HG02884 (cell line): ENCODE measurements around the gene ZNF783.
"Not testable (repeated sequence)": the region's sequence is repeated elsewhere in the genome, so short reads cannot be mapped to it uniquely, and the experiment has no call there.

ENCODE experiments used
- ATAC-seq: cut with Tn5 transposase; IDR thresholded peaks from one replicate; pipeline ENCODE4 v1.9.1; 2021; ENCODE audit warnings: mild to moderate bottlenecking, moderate library complexity; ENCODE audit not compliant: unreplicated experiment

Gene ZNF783

DNA sequence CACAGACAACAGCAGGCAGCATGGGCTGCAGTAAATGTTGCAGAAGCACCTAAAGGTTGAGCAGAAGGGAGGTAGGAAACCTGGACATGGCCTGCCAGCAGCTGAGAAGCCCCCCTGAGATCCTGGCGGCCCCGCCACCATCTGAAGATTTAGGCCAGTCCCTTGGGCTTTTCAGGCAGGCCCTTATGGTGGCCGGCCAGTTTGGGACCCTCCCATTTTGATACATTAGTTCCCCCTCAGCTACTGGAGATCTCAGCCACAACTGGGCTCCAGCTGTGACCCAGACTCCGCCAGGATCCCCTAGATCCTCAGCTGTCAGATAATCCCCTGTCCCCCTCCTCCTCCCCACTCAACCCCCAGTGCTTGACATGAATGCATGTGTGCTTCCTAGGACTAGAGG lies 34.4 kb downstream of the ZNF783 start:
- ATAC-seq = no peak

DNA sequence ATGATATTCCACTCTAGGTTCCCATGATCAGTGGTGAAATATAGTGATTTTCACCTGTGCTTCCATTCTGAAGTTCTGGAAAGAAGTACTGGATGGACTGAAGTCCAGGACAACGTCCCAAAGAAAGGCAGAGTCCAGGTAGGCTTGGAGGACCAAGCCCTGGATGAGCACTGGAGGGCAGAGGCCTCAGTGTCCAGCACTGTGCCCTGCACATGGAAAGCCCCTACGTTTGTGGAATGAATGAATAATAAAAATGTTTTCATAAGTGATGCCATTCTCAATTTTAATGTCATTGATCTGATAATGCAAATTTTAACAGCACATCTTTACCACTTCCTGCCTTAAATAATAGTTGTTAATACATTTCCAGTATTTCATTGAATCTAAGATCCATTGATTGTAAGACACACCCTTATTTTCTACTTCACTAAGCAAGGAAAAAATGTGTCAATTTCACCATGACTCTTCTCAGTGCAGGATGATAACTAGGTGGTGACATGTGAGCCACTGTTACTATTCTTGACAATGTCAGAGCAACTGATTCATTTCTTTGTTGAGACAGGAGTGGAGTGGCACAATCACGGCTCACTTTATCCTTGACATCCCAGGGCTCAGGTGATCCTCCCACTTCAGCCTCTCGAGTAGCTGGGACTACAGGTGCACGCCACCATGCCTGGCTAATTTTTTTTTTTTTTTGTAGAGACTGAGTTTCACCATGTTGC lies 35.2 kb downstream of the ZNF783 start:
- ATAC-seq = no peak

DNA sequence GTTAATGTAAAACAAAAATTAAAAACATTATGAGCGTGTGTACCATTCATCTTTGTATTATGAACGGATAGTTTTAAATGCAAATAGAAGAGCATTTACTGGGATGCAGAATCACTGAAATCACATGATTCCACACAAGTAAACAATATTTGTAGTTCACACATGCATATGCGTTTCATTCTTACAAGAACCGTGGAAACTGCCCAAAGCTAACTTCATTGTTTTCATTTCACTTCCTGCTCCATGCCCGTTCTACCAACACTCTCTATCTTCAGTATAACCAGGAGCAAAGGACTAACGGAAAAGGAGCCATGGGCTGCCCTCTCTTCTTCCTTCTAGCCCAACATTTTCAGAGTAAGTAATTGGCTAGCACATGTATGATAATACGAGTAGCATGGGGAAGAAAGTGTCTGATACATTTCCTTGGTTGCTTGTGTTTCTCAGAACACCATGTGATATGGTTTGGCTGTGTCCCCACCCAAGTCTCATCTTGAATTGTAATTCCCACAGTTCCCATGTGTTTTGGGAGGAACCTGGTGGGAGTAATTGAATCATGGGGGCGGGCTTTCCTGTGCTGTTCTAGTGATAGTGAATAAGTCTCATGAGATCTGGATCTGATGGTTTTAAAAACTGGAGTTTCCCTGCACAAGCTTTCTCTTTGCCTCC lies 38.8 kb downstream of the ZNF783 start:
- ATAC-seq = no peak

DNA sequence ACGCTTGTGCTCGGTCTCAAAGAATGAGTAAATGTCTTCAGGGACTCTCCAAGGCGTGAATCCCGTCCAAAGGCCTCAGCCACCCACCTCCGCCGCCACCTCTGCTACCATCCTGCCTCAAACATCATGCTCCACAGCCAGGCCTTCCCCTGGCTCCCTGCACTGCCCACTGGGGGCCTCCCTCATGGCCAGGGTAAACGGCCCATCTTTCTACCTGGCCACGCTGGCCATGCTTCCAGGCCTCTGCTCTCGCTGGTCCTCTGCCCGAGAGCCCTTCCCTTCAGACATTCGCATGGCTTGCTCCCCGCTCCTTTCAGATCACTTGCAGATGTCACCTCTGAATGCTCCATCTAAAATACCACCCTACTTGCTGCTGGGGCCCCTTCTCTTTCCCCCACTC lies 40.2 kb downstream of the ZNF783 start:
- ATAC-seq = no peak

DNA sequence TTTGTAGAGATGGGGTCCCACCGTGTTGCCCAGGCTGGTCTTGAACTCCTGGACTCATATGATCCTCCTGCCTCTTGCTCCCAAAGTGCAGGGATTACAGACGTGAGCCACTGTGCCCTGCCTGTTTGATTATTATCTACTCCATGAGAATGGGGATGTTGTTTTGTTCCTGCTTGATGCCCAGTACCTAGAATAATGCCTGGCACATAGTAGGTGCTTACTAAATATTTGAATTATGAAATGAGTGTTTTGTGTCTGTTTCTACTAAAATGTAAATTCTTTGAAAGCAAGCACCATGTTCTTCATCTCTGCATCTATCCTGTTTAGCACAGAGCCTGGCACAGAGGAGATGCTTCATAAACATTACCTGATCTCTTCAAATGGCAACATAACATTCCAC lies 40.9 kb downstream of the ZNF783 start:
- ATAC-seq = no peak

DNA sequence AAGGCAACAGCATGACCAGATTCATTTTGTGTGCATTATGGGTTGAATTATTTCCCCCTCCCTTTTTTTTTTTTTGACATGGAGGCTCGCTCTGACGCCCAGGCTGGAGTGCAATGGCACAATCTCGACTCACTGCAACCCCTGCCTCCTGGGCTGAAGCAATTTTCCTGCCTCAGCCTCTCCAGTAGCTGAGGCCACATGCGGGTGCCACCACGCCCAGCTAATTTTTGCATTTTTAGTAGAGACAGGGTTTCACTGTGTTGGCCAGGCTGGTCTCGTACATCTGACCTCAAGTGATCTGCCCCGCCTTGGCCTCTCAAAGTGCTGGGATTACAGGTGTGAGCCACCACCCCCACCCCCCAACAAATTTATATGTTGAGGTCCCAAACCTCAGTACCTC lies 42.0 kb downstream of the ZNF783 start:
- ATAC-seq = no peak

DNA sequence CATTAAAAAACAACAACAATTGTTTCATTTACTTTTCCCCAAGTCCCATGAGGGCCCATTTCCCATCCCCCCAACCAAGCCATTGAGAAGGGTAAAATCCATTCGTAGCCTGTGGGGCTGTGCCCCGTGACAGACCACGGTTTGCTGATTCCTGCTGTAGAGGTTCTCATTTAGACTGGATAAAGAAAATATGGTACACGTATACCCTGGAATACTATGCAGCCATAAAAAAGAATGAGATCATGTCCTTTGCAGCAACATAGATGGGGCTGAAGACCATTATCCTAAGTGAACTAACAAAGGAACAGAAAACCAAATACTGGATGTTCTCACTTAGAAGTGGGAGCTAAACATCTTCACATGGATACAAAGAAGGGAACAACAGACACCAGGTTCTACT lies 44.9 kb downstream of the ZNF783 start:
- ATAC-seq = no peak

DNA sequence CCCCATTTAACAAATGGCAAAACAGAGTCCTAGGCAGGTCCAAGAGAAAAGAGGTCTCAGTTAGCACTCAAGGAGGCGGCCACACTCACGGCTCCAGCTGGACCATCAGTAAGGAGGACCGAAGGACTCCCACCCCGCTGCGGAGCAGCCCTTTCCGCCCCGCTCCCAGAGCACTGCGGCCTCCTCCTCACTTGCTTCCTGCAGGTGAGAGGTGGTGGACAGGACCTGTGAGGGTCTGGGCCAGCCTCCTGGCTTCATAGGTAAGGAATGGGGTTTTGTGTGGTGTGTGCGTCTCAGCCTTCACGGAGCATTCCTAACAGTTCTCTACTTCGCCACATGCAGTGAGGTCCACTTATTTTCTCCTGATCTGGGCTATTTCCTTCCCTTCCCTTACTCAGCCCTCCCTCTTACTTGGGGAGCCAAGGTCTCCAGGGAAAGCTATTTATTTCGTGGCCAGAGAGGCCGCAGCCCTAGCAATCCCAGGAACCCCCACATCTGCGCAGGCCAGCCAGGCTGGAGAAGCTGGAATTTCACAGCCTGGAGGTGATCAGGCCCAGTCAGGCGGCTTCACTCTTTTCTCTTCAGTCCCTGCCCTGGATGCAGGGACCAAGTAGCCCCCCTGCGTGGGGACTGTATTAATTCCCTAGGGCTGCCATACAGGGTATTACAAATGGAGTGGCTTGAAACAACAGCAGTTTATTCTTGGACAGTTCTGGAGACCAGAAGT lies 45.9 kb downstream of the ZNF783 start:
- ATAC-seq = no peak

DNA sequence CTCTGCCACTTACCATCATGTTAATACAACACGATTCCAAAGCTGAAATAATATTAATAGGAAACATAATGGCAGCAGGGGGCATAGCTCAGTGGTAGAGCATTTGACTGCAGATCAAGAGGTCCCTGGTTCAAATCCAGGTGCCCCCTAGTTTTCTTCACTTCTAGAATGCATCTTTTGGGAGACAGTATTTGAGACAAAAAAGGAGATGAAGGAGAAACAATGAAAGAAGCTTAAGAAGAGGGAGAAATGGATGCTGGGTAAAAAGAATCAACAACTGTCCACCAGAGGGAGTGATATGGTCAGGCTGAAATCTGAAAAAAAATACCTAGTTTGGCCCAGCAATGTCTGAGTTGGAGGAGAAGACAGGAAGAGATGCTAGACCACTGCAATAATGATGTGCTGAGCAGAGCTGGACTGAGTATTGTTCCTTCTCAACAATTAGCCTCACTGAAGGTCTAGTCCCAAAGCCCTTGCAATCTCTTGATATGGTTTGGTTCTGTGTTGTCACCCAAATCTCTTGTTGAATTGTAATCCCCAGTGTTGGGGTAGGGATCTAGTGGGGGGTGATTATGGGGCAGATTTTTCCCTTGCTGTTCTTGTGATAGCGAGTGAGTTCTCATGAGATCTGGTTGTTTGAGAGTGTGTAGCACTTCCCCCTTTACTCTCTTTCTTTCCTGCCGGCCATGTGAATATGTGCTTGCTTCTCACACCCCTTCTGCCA lies 48.3 kb downstream of the ZNF783 start:
- ATAC-seq = no peak

DNA sequence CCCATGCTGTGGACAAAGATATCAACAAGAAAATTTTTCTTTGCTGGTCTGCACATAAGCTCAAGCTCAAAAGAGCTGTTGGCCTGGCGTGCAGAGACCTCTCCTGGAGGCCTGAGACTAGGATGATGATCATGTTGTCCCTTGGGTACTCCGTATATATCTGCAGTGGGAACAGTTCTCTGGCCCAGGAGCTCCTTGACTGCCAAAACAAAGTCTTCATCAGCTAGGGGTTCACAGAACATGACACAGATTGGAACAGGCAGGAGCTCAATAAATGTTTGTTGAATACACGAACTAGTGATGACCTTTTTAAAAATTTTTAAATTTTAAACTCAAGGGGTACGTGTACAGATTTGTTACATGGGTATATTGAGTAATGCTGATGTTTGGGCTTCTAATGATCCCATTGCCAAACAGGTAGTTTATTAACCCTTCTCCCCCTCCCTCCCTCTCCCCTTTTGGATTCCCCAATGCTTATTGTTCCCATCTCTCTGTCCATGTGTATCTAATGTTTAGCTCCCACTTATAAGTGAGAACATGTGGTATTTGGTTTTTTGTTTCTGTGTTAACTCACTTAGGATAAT lies 49.1 kb downstream of the ZNF783 start:
- ATAC-seq = no peak

DNA sequence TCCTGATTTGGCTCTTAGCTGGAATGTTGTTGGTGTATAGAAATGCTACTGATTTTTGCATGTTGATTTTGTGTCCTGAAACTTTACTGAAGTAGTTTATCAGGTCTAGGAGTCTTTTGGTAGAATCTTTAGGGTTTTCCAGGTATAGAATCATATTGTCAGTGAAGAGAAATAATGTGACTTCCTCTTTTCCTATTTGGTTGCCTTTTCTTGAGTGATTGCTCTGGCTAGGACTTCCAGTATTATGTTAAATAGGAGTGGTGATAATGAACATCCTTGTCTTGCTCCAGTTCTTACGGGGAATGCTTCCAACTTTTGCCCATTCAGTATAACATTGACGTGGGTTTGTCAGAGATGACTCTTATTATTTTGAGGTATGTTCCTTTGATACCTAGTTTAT lies 52.0 kb downstream of the ZNF783 start:
- no peak for ATAC-seq

DNA sequence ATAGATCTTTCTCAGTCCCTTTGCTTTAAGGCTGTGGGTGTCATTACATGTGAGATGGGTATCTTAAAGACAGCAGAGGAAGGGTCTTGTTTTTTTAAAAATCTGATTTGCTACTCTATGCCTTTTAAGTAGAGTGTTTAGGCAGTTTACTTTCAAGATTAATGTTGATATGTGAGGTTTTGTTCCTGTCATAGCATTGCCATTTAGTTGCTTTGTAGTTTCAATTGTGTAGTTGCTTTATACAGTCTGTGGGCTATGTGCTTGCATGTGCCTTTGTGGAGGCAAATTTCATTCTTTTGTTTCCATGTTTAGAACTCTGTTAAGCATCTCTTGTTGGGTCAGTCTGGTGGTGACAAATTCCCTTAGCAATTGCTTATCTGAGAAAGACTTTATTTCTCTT lies 54.6 kb downstream of the ZNF783 start:
- no peak for ATAC-seq

DNA sequence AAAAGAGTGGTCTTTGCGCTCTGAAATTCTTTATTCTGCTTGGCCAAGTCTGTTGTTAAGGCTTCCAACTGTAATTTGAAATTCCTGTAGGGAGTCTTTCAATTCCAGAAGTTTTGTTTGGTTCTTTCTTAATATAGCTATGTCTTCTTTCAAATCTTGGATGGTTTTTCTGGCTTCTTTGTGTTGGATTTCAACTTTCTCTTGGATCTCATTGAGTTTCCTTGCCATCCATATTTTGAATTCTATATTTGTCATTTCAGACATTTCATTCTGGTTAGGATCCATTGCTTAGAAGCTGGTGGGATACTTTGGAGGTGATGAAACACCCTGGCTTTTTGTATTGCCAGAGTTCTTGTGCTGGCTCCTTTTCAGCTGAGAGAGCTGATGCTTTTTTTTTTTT lies 55.5 kb downstream of the ZNF783 start:
- ATAC-seq = no peak

DNA sequence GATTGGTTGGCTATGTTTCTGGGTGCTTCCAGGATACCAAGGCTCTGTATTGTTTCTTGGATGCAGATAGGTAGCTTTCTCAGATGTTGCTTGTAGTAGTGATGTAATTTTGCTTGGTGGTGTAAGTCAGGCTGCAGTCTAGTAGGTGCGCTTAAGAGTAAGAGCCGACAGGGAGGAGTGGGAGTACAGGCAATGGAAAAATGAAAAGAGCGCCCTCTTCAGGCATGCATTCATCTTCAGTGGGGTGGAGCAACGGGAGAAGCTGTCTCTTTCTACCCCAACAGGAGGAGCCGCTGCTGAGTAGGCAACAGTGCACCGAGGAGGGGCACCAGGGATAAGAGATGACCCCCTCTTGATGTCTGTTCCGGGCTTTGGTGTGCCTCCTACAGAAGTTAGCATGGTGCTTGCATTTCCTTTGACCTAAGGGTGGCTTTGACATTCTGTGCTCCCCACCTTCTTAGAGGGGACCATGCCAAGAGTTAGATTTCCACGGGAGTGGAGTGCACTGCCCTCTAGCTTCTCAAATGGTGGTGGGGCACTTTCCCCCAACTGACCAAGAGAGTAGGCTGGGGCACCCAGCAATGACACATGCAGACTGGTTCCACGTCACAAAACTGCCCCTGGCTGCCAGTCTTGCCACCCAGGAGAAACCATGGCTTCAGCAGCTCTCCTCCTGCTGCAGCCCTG lies 56.1 kb downstream of the ZNF783 start:
- no peak for ATAC-seq

DNA sequence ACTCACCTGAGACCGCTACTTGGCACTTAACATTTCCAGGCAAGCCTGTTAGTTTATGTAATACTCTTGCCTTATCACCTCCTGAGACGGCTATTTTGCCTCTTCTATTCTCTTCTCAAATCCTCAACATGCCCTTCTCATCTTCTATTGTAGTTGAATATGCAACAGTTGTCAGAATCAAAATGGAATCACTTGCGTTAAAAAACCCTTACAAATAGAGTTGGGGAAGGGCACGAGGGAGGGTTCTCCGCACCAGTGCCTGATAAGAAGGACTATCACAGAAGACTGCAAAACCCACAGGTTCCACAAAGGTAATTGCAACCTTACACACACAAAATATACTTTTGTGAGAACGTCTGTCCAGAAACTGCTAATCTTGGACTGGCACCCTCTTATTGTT lies 57.4 kb downstream of the ZNF783 start:
- ATAC-seq = no peak

DNA sequence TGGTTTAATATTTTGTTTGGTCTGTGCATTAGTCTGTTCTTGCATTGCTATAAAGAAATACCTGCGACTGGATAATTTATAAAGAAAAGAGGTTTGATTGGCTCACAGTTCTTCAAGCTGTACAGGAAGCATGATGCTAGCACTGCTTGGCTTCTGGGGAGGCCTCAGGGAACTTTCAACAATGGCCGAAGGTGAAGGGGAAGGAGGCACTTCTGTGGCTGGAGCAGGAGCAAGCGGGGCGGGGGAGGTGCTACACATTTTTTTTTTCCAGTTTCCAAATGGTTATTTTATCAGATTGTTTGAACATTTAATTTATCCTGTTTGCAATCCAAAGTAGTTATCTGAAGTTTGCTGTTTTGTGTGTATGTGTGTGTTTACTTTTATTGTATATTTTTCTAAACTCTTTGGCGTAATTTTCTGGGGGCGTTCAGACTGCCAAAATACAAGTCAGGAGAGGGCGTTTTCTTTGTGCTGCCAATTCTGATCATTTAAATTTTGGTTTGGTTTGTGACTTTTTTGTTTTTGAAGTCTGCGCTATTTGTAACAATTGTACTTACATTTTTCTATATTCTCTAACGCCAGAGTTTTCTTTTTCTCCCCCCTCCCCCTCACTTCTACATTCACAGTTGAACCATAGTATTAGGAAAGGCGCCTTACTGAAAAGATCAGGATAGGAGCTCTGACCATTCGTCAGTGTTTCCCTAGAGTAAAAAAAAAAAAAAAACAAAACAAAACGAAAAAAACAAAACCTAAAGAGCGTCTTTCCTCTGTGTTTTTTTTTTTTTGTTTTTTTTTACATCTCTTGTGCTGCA lies 58.5 kb downstream of the ZNF783 start:
- no peak for ATAC-seq

DNA sequence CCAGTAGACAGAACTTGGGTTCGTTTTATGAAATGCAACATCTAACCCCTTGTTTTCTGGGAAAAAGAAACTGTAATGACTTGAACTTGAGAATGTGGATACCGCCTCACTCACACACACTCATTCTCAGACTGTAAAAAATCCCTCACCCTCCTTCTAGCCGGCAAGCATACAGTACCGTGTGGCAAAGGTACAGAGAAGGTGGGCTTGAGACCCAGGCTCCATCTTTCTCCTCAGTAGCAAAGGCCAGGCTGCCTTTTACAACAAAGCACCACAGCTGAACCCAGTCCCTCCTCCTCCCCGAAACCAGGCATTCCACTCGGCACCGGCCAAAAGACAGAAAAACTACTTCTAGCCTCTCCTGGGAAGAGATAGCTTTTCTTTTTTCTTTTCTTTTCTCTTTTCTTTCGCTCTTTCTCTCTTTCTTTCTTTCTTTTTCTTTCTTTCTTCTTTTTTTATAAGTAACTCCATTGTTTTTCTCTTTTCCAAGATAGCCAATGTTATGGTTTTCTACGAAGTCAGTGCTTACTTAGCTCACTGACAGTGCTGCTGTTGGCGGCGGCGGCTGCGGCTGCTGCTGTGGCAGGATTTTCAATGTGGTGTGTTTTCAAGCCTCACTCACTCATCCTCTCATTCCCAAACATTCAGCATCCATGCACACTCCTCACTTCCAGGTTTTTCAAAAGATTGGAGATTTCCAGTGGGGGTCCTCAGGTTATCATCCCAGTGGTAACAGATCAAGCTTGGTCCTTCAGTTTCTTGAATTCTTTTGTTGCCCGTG lies 59.3 kb downstream of the ZNF783 start:
- ATAC-seq = not testable (repeated sequence)

DNA sequence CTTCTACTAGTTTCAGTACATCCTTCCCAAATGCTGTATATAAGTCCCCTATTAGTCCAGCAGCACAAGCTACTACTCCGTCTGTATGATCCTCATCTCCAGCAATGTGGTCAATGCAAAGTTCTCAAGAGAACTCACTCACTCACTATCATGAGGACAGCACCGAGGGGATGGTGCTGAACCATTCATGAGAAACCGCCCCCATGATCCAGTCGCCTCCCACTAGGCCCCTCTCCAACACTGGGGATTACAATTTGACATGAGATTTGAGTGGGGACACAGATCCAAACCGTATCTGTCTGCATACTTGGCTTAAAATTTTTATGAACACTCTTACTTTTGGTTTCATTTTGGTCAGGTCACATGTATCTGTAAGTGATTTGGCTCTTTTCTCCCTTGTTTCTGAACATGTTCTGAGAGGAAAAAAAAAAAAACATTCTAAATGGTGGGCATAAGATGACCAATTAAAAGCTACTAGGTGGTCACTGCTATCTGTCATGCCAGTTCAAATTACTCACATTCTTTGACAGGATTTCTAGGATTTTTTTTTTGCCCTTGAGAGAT lies 60.1 kb downstream of the ZNF783 start:
- no peak for ATAC-seq

DNA sequence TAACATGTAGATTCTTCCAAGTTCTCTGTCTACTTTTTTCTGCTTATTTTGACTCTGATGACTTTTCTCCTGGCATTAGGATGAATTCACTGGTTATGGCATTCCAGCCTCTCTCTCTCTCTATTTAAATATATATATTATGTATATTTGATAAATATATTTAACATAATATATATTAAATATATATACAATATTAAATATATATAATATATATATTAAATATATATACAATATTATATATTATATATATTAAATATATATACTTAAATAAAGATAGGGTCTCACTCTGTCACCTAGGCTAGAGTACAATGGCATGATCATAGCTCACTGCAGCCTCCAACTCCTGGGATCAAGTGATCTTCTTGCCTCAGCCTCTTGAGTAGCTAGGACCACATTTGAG lies 60.7 kb downstream of the ZNF783 start:
- ATAC-seq = no peak
